ENCODE measurements around the gene MRPS30.
"Not testable (repeated sequence)": the region's sequence is repeated elsewhere in the genome, so short reads cannot be mapped to it uniquely, and the experiment has no call there.

The MRPS30 gene

DNA sequence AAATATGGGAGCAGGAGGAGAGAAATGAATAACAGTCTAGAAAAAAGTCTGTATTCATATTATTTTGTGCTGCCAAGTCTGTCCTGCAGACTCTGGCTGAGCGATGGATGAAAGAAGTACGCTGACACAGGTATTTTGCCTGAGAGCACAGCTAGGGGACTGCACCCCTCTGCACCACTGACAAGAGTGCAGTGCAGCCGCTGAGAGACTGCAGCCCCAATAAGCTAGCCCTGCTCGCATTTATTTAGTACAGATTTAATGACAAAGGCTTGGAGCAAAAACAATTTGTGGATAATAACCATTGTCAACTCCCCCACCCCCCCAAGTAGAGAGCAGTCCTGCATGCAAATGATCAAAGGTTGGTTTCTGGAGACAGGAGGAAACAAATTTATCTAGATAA is 13.3 kb upstream of the MRPS30 start:
- Mint-ChIP-seq H3K27ac (no peak overlapping the region), H3K36me3 (ENCODE audit: insufficient read depth) (no peaks in the 10 kb centered on the region), H3K4me1 (ENCODE audit: low read depth in 2 of 2) (peaks cover 0 to 7% of the 10 kb centered on the region in 2 donors), H3K4me3 (no peak overlapping the region), H3K27me3 (peaks cover 0 to 8% of the 10 kb centered on the region in 2 donors), H3K9me3 (peaks cover 7 to 15% of the 10 kb centered on the region in 2 donors)
- DNase-seq (no peak), ATAC-seq (replicated peaks) (no peak)

DNA sequence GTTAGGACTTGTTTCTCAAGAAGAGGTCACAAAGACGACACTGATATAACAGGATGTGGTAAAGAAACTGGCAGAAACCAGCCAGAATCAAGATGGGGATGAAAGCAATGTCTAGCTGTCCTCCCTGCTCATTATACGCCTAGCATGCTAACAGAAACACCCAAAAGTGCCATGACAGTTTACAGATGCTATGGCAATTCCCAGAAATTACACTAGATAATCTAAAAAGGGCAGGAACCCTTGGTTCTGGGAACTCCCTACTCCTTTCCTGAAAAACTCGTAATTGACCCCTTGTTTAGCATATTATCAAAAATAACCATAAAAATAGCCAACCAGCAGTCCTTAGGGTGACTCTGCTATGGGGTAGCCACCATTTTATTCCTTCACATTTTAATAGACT is 10.9 kb upstream of the MRPS30 start:
- Mint-ChIP-seq H3K9me3 (peaks cover 3 to 15% of the 10 kb centered on the region in 2 donors), H3K36me3 (ENCODE audit: insufficient read depth) (no peaks in the 10 kb centered on the region), H3K4me1 (ENCODE audit: low read depth in 2 of 2) (peaks cover 2 to 7% of the 10 kb centered on the region in 2 donors), H3K27ac (peak overlapping the region in 1 of 2 donors; percentile 41), H3K4me3 (no peak overlapping the region), H3K27me3 (peaks cover 0 to 8% of the 10 kb centered on the region in 2 donors)
- ATAC-seq (replicated peaks) (peak; percentile 61), DNase-seq (no peak)

- ATAC-seq (replicated peaks) (no peak), DNase-seq (no peak)
- H3K9me3 Mint-ChIP-seq, result no peaks in the 10 kb centered on the region
- H3K4me3 Mint-ChIP-seq, result no peak overlapping the region
- H3K36me3 Mint-ChIP-seq (ENCODE audit: insufficient read depth), result no peaks in the 10 kb centered on the region
- H3K27me3 Mint-ChIP-seq, result no peaks in the 10 kb centered on the region
- H3K27ac Mint-ChIP-seq, result no peak overlapping the region
- H3K4me1 Mint-ChIP-seq (ENCODE audit: low read depth in 2 of 2), result peaks cover 2 to 6% of the 10 kb centered on the region in 2 donors
These were observed 6.8 kb upstream of the MRPS30 start for GRCh38 chr5:44801992-44802391.

DNA sequence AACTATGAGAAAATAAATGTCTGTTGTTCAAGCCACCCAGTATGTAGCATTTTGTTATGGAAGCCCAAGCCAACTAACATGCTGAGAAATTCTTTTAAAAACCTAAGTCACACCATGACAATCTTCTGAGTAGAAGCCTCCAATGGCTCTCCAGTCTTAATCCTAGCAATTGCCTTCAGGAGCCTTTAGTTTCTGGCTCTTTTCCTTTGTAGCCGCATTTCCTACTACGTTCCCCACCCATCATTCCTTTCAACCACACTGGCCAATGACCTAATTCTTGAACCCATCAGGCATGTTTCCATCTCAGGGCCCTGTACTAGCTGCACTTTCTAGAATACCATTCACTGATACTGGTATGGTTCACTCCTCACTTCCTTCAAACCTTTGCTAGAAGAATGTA is 2.1 kb upstream of the MRPS30 start:
- Mint-ChIP-seq H3K9me3 (no peaks in the 10 kb centered on the region), H3K27ac (no peak overlapping the region), H3K4me3 (no peak overlapping the region), H3K36me3 (ENCODE audit: insufficient read depth) (peaks cover 24% of the 10 kb centered on the region), H3K4me1 (ENCODE audit: low read depth in 2 of 2) (peaks cover 12 to 27% of the 10 kb centered on the region in 2 donors), H3K27me3 (no peaks in the 10 kb centered on the region)
- no peak for ATAC-seq (replicated peaks)
- DNase-seq, result no peak

DNA sequence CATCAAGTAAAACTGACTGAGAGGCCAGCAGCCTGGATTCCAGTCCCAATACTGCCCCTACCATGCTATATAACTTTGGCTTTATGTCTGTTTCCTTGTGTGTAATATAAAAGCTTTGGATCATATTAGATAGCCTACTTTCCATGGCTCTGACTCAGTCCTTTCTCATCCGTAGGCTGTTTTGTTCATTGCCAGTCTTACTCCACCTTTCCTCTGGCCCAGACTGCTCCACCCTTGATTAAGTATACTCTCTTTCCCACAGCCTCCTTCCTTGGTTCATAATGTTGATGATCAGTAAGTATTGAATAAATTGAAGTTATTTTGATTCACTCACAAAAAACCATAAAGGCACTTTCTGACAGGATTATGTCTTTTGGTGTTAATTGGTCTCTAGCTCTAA is 1.5 kb upstream of the MRPS30 start:
- H3K4me3 Mint-ChIP-seq, result no peak overlapping the region
- DNase-seq (no peak), ATAC-seq (replicated peaks) (no peak)
- no peak overlapping the region for H3K27ac Mint-ChIP-seq
- H3K27me3 Mint-ChIP-seq, result no peaks in the 10 kb centered on the region
- peaks cover 12 to 27% of the 10 kb centered on the region in 2 donors for H3K4me1 Mint-ChIP-seq (ENCODE audit: low read depth in 2 of 2)
- peaks cover 30% of the 10 kb centered on the region for H3K36me3 Mint-ChIP-seq (ENCODE audit: insufficient read depth)
- H3K9me3 Mint-ChIP-seq, result no peaks in the 10 kb centered on the region

DNA sequence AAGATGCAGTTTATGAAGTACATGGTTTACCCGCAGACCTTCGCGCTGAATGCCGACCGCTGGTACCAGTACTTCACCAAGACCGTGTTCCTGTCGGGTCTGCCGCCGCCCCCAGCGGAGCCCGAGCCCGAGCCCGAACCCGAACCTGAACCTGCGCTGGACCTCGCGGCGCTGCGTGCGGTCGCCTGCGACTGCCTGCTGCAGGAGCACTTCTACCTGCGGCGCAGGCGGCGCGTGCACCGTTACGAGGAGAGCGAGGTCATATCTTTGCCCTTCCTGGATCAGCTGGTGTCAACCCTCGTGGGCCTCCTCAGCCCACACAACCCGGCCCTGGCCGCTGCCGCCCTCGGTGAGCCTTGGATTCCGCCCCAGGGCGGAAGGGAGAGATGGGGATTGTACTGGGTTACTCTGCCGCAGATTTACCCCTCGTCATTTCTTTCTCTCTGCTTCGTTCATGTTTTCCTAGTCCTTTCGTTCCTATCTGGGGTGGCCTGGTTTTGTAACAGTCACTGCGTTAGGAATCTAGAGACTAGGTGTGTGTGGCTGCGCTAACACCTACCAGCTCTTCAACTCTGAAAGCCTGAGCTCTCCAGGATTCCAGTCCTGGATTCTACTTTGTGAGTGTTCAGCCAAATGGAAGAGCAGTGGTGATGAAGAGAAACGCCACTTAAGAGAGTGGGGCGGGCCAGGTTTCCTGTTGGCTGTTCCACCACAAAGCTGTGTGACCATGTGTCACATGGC is 638 bp downstream of the MRPS30 start:
- ATAC-seq (replicated peaks) (peak; percentile 43), DNase-seq (peak; percentile 31 to 37 (median 32))
- peaks cover 12 to 34% of the 10 kb centered on the region in 2 donors for H3K4me1 Mint-ChIP-seq (ENCODE audit: low read depth in 2 of 2)
- peaks cover 47% of the 10 kb centered on the region for H3K36me3 Mint-ChIP-seq (ENCODE audit: insufficient read depth)
- H3K9me3 Mint-ChIP-seq, result no peaks in the 10 kb centered on the region
- peak overlapping the region; percentile 94 to 96 for H3K27ac Mint-ChIP-seq
- H3K4me3 Mint-ChIP-seq, result peak overlapping the region; percentile 96 to 97
- H3K27me3 Mint-ChIP-seq, result no peaks in the 10 kb centered on the region

DNA sequence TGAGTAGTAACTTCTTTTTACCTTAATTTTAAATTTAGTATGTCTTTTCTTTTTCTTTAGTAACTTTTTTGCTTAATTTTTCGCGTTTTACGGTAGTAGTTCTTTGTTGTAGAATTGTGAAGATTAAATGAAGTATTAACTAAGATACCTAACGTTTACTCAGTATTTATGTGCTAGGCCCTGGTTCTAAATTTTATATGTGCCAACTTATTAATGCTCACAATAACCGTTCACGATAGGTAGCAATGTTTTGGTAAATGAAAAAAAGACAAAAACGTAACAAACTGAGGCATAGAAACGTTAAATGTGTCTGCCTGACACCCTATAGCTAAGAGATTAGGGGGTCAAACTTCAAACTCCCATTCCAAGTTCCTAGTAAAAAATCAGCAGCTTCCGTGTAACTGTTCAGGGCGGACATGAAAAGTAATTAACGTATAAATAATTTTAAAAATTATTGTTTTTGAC is 1.2 kb downstream of the MRPS30 start:
- Mint-ChIP-seq H3K4me3 (peak overlapping the region; percentile 96 to 97), H3K27ac (peak overlapping the region; percentile 94 to 96), H3K27me3 (no peaks in the 10 kb centered on the region), H3K4me1 (ENCODE audit: low read depth in 2 of 2) (peaks cover 14 to 38% of the 10 kb centered on the region in 2 donors), H3K36me3 (ENCODE audit: insufficient read depth) (peaks cover 53% of the 10 kb centered on the region), H3K9me3 (no peaks in the 10 kb centered on the region)
- ATAC-seq (replicated peaks) (no peak), DNase-seq (no peak)

GRCh38 chr5:44814761-44815160 is 6.0 kb downstream of the MRPS30 start:
- H3K4me1 Mint-ChIP-seq (ENCODE audit: low read depth in 2 of 2), result peaks cover 11 to 33% of the 10 kb centered on the region in 2 donors
- ATAC-seq (replicated peaks), result no peak
- H3K27me3 Mint-ChIP-seq, result no peaks in the 10 kb centered on the region
- H3K27ac Mint-ChIP-seq, result peak overlapping the region; percentile 23 to 71
- DNase-seq, result no peak
- peaks cover 65% of the 10 kb centered on the region for H3K36me3 Mint-ChIP-seq (ENCODE audit: insufficient read depth)
- H3K4me3 Mint-ChIP-seq, result no peak overlapping the region
- H3K9me3 Mint-ChIP-seq, result no peaks in the 10 kb centered on the region

- H3K9me3 Mint-ChIP-seq, result no peaks in the 10 kb centered on the region
- DNase-seq (no peak), ATAC-seq (replicated peaks) (no peak)
- H3K4me3 Mint-ChIP-seq, result no peak overlapping the region
- H3K4me1 Mint-ChIP-seq (ENCODE audit: low read depth in 2 of 2), result peaks cover 6 to 20% of the 10 kb centered on the region in 2 donors
- peak overlapping the region in 1 of 2 donors; percentile 38 for H3K27ac Mint-ChIP-seq
- H3K27me3 Mint-ChIP-seq, result no peaks in the 10 kb centered on the region
- peaks cover 22% of the 10 kb centered on the region for H3K36me3 Mint-ChIP-seq (ENCODE audit: insufficient read depth)
These were observed 12.4 kb downstream of the MRPS30 start for GRCh38 chr5:44821164-44821563.

DNA sequence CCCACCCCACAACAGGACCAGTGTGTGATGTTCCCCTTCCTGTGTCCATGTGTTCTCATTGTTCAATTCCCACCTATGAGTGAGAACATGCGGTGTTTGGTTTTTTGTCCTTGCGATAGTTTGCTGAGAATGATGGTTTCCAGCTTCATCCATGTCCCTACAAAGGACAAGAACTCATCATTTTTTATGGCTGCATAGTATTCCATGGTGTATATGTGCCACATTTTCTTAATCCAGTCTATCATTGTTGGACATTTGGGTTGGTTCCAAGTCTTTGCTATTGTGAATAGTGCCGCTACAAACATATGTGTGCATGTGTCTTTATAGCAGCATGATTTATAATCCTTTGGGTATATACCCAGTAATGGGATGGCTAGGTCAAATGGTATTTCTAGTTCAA is 15.9 kb downstream of the MRPS30 start:
- not testable (repeated sequence) for H3K27ac Mint-ChIP-seq

GRCh38 chr5:44827681-44828080 is 18.9 kb downstream of the MRPS30 start:
- Mint-ChIP-seq H3K27ac (no peak overlapping the region), H3K9me3 (no peaks in the 10 kb centered on the region), H3K4me1 (ENCODE audit: low read depth in 2 of 2) (peaks cover 13 to 18% of the 10 kb centered on the region in 2 donors), H3K4me3 (no peak overlapping the region), H3K27me3 (no peaks in the 10 kb centered on the region), H3K36me3 (ENCODE audit: insufficient read depth) (no peaks in the 10 kb centered on the region)
- peak; percentile 24 for ATAC-seq (replicated peaks)
- no peak for DNase-seq

More for the DNA sequence above, 15.9 kb downstream of the MRPS30 start:
- not testable (repeated sequence) for H3K27me3 Mint-ChIP-seq; H3K4me3 Mint-ChIP-seq; DNase-seq; H3K9me3 Mint-ChIP-seq; H3K36me3 Mint-ChIP-seq (ENCODE audit: insufficient read depth); ATAC-seq (replicated peaks)
- H3K4me1 Mint-ChIP-seq (ENCODE audit: low read depth in 2 of 2), result peaks cover 13 to 28% of the 10 kb centered on the region in 2 donors

GRCh38 chr5:44828719-44829118 is 20.0 kb downstream of the MRPS30 start:
- Mint-ChIP-seq H3K4me3 (no peak overlapping the region), H3K27ac (no peak overlapping the region), H3K27me3 (no peaks in the 10 kb centered on the region), H3K9me3 (no peaks in the 10 kb centered on the region), H3K36me3 (ENCODE audit: insufficient read depth) (no peaks in the 10 kb centered on the region), H3K4me1 (ENCODE audit: low read depth in 2 of 2) (peaks cover 13 to 18% of the 10 kb centered on the region in 2 donors)
- no peak for DNase-seq
- no peak for ATAC-seq (replicated peaks)

GRCh38 chr5:44830951-44831350 is 22.2 kb downstream of the MRPS30 start:
- no peaks in the 10 kb centered on the region for H3K27me3 Mint-ChIP-seq
- H3K27ac Mint-ChIP-seq, result no peak overlapping the region
- ATAC-seq (replicated peaks), result no peak
- DNase-seq, result no peak
- no peaks in the 10 kb centered on the region for H3K9me3 Mint-ChIP-seq
- no peak overlapping the region for H3K4me3 Mint-ChIP-seq
- peaks cover 9 to 13% of the 10 kb centered on the region in 2 donors for H3K4me1 Mint-ChIP-seq (ENCODE audit: low read depth in 2 of 2)
- no peaks in the 10 kb centered on the region for H3K36me3 Mint-ChIP-seq (ENCODE audit: insufficient read depth)

- H3K4me3 Mint-ChIP-seq, result no peak overlapping the region
- H3K36me3 Mint-ChIP-seq (ENCODE audit: insufficient read depth), result no peaks in the 10 kb centered on the region
- no peaks in the 10 kb centered on the region for H3K9me3 Mint-ChIP-seq
- H3K27me3 Mint-ChIP-seq, result no peaks in the 10 kb centered on the region
- no peak for DNase-seq
- H3K4me1 Mint-ChIP-seq (ENCODE audit: low read depth in 2 of 2), result no peaks in the 10 kb centered on the region
- H3K27ac Mint-ChIP-seq, result no peak overlapping the region
- ATAC-seq (replicated peaks), result no peak
These were observed 24.5 kb downstream of the MRPS30 start for GRCh38 chr5:44833249-44833648.

All from effector memory CD8-positive, alpha-beta T cell (primary cell).